Keratinocyte (primary cell): ENCODE results near the gene FAM118B. TPM values are rescaled to one million over a fixed set of nuclear protein-coding genes. Genes with fewer than 3 reads are reported as not detected.

Experiments used
- DNase-seq: peaks from one replicate; pipeline ENCODE4 v3.0.0-alpha.2; 2011; ENCODE audit warnings: low read depth, missing footprints, low spot score
- FAIRE-seq: peaks from 2 replicates; lab custom pipeline; 2011; peaks lifted over from hg19 to GRCh38; lab: Jason Lieb, UNC
- H2AFZ ChIP-seq: 2 replicates; pipeline ENCODE4 v1.6.0; 2012; ENCODE audit warnings: low read length, control low read depth, inconsistent platforms; ENCODE audit not compliant: control insufficient read depth
- H3K27ac ChIP-seq: 2 replicates; pipeline ENCODE4 v1.5.1; 2011; ENCODE audit warnings: low read length; ENCODE audit not compliant: control insufficient read depth, insufficient read depth
- H3K27me3 ChIP-seq: 3 replicates; pipeline ENCODE4 v1.6.0; 2011; ENCODE audit warnings: low read length; ENCODE audit not compliant: control insufficient read depth, insufficient read depth; ENCODE audit errors: extremely low read depth
- H3K36me3 ChIP-seq, 2 experiments: 2 replicates in 1 of 2; 3 replicates in 1 of 2; pipeline ENCODE4 v1.5.1; 2011; ENCODE audit warnings: low read length in 2 of 2, mild to moderate bottlenecking in 1 of 2; ENCODE audit not compliant: control insufficient read depth in 2 of 2, insufficient read depth in 2 of 2; ENCODE audit errors: extremely low read depth in 1 of 2
- H3K4me1 ChIP-seq: 3 replicates; pipeline ENCODE4 v1.5.1; 2011; ENCODE audit warnings: low read length; ENCODE audit not compliant: control insufficient read depth, insufficient read depth; ENCODE audit errors: extremely low read depth
- H3K4me2 ChIP-seq: 3 replicates; pipeline ENCODE4 v1.6.0; 2011; ENCODE audit warnings: low read depth, low read length; ENCODE audit not compliant: control insufficient read depth, insufficient read depth; ENCODE audit errors: extremely low read depth
- H3K4me3 ChIP-seq, 3 experiments: fragments of 200-600 bp in 1 of 3; sonication (generic) in 1 of 3; 2 replicates in 2 of 3; 3 replicates in 1 of 3; pipeline ENCODE4 v1.5.1; 2011 to 2016; ENCODE audit warnings: low read length in 3 of 3, mild to moderate bottlenecking in 3 of 3, control low read depth in 2 of 3, inconsistent platforms in 1 of 3, low read depth in 1 of 3, mixed read lengths in 1 of 3, mixed run types in 1 of 3, moderate library complexity in 1 of 3; ENCODE audit not compliant: control insufficient read depth in 2 of 3, insufficient read depth in 2 of 3; ENCODE audit errors: extremely low read depth in 1 of 3
- H3K79me2 ChIP-seq: 2 replicates; pipeline ENCODE4 v1.6.0; 2012; ENCODE audit warnings: low read length; ENCODE audit not compliant: control insufficient read depth, insufficient read depth
- H3K9ac ChIP-seq: 3 replicates; pipeline ENCODE4 v1.6.0; 2011; ENCODE audit warnings: low read length; ENCODE audit not compliant: control insufficient read depth, insufficient read depth; ENCODE audit errors: extremely low read depth
- H3K9me1 ChIP-seq: 3 replicates; pipeline ENCODE4 v1.6.0; 2011; ENCODE audit warnings: low read length; ENCODE audit not compliant: control insufficient read depth, insufficient read depth; ENCODE audit errors: extremely low read depth
- H3K9me3 ChIP-seq: 2 replicates; pipeline ENCODE4 v1.5.1; 2012; ENCODE audit warnings: low read depth, low read length; ENCODE audit not compliant: control insufficient read depth
- H4K20me1 ChIP-seq: 3 replicates; pipeline ENCODE4 v1.6.0; 2011; ENCODE audit warnings: low read length; ENCODE audit not compliant: control insufficient read depth, insufficient read depth; ENCODE audit errors: extremely low read depth
- CTCF ChIP-seq, 3 experiments: IDR thresholded peaks in 1 of 3; conservative IDR thresholded peaks in 1 of 3; optimal IDR thresholded peaks in 1 of 3; 2 replicates in 2 of 3; 3 replicates in 1 of 3; pipeline versions ENCODE3 to v1.5.1; 2011; ENCODE audit warnings: low read length in 3 of 3, mild to moderate bottlenecking in 3 of 3, moderate library complexity in 2 of 3, control low read depth in 1 of 3, inconsistent platforms in 1 of 3; ENCODE audit not compliant: insufficient read depth in 2 of 3; ENCODE audit errors: extremely low read depth in 1 of 3
- EZH2 ChIP-seq: IDR thresholded peaks from one replicate; pipeline ENCODE4 v1.6.1; 2012; ENCODE audit warnings: inconsistent platforms, mild to moderate bottlenecking, low read length, moderate library complexity
- dilution Hi-C: fragments of 300-500 bp; cut with MboI; formaldehyde crosslinking; loops from one replicate; pipeline ENCODE4 v1.7.0; 2020; ENCODE audit warnings: low sequenced_read_pairs; ENCODE audit not compliant: extremely low pct_ligation_motif_present
- polyA plus RNA-seq, 5 experiments: library from polyadenylated mRNA; depleted of rRNA in 3 of 5; stranded (reverse) in 3 of 5; stranded (forward) in 1 of 5; unstranded in 1 of 5; fragments of >200 nt; gene quantifications; 1 replicate in 1 of 5; 2 replicates in 3 of 5; 3 replicates in 1 of 5; pipeline versions ENCODE4 v1.2.1 to v1.2.3, GENCODE V29; 2011 to 2012; ENCODE audit warnings: missing spikeins in 2 of 5, low read depth in 1 of 5, low replicate concordance in 1 of 5

FAM118B gene
- polyA plus RNA-seq, 1 donor (not counting 4 experiments of a cell fraction or from before 2014, with no cell fraction given): 32.0 TPM

GRCh38 chr11:126217491-126217890, 5.9 kb downstream of the FAM118B start:
- dilution Hi-C loops: loop anchor here (25.0 kb wide), 1 partner anchor 280 kb away; the partner anchor contains the start of gene VSIG10L2
- H3K9ac ChIP-seq: no peak overlapping the region
- no peak for DNase-seq
- no peaks in the 10 kb centered on the region for H3K36me3 ChIP-seq
- FAIRE-seq: no peak
- peaks cover 3% of the 10 kb centered on the region for H4K20me1 ChIP-seq
- no peak overlapping the region for H2AFZ ChIP-seq
- H3K4me3 ChIP-seq: no peak overlapping the region
- no peak overlapping the region for H3K27ac ChIP-seq
- TF ChIP-seq CTCF (optimal IDR thresholded peaks at IDR 0.05 in 1 of 3, IDR thresholded peaks at IDR 0.05 in 1 of 3, conservative IDR thresholded peaks at IDR 0.05 in 1 of 3; ENCODE audit: extremely low read depth in 1 of 3, insufficient read depth in 2 of 3, low read length in 3 of 3) (no peak), EZH2 (no peak)
- no peaks in the 10 kb centered on the region for H3K27me3 ChIP-seq
- no peaks in the 10 kb centered on the region for H3K9me3 ChIP-seq
- H3K9me1 ChIP-seq: peaks cover 2% of the 10 kb centered on the region
- H3K4me1 ChIP-seq: peaks cover 8% of the 10 kb centered on the region
- H3K4me2 ChIP-seq: no peak overlapping the region
- peaks cover 65% of the 10 kb centered on the region for H3K79me2 ChIP-seq

- H3K9me1 ChIP-seq: no peaks in the 10 kb centered on the region
- peaks cover 57% of the 10 kb centered on the region for H3K79me2 ChIP-seq
- no peaks in the 10 kb centered on the region for H3K27me3 ChIP-seq
- no peaks in the 10 kb centered on the region for H3K9me3 ChIP-seq
- peaks cover 3% of the 10 kb centered on the region for H4K20me1 ChIP-seq
- no peak for TF ChIP-seq CTCF (optimal IDR thresholded peaks at IDR 0.05 in 1 of 3, IDR thresholded peaks at IDR 0.05 in 1 of 3, conservative IDR thresholded peaks at IDR 0.05 in 1 of 3; ENCODE audit: extremely low read depth in 1 of 3, insufficient read depth in 2 of 3, low read length in 3 of 3)
- no peak for TF ChIP-seq EZH2
- no peaks in the 10 kb centered on the region for H3K36me3 ChIP-seq
- H2AFZ ChIP-seq: no peak overlapping the region
- H3K9ac ChIP-seq: no peak overlapping the region
- no peak overlapping the region for H3K27ac ChIP-seq
- H3K4me1 ChIP-seq: no peaks in the 10 kb centered on the region
- DNase-seq: no peak
- no peak overlapping the region for H3K4me2 ChIP-seq
- no peak for FAIRE-seq
- dilution Hi-C loops: loop anchor here (25.0 kb wide), 1 partner anchor 282 kb away; the partner anchor contains the start of gene VSIG10L2
- no peak overlapping the region for H3K4me3 ChIP-seq
Observed at GRCh38 chr11:126219547-126219946, 8.0 kb downstream of the FAM118B start.
